22Rv1 (cell line): ENCODE data around the gene RBM20.

Source experiments
- CTCF ChIP-seq: fragments of 450-650 bp; IDR thresholded peaks from 2 replicates; pipeline ENCODE4 v1.5.1; 2017; ENCODE audit warnings: mild to moderate bottlenecking
- ZFX ChIP-seq: fragments of 450-650 bp; IDR thresholded peaks from 2 replicates; pipeline ENCODE4 v1.6.1; 2017; ENCODE audit warnings: antibody characterized with exemption, borderline replicate concordance

DNA sequence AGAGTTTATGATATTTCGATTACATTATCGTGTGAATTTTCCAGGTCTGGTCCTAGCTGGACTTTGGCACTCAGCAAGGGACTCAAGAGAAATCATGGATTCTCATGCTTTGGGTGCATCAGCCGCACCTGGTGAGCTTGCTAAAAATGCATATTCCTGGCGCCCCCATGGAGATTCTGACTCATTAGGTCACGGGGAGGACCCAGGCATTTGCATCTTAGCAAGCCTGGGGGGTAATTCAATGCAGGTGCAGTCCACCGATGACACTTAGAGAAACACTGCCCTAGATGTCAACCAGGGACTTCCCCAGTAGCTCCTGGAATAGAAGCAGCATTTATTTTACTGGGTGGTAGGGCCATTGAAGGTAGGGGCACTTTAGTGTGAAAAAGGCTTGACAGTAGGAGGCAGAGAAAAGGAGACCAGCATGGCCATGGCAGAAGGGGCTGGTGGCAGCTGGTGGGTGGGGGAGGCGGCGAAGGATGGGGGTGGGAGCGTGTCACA, 197.7 kb downstream of the RBM20 start:
- TF ChIP-seq CTCF (no peak), ZFX (no peak)
